AG04450 (cell line): ENCODE results near the gene LIMA1. TPM values are rescaled to one million over a fixed set of nuclear protein-coding genes. Genes with fewer than 3 reads are reported as not detected.
A peak's percentile ranks its signal among the peaks of the same experiment; 100 is the strongest.
"Not testable (repeated sequence)": the region's sequence is repeated elsewhere in the genome, so short reads cannot be mapped to it uniquely, and the experiment has no call there.

ENCODE experiments used
- CTCF ChIA-PET: fragments of 300-600, 350-600 bp; formaldehyde crosslinking; extraction: SDS; loops from one replicate; lab custom pipeline; 2022; ENCODE audit warnings: antibody characterized with exemption, inconsistent platforms; lab: Charles Lee
- POLR2A ChIA-PET: fragments of 350-600 bp; formaldehyde crosslinking; extraction: SDS; loops from one replicate; lab custom pipeline; 2021; ENCODE audit warnings: antibody characterized with exemption, inconsistent platforms; lab: Yijun Ruan, JAX
- DNase-seq: peaks from one replicate; pipeline ENCODE4 v3.0.0-alpha.2; 2011; ENCODE audit warnings: low read depth, low spot score
- H3K27ac ChIP-seq: one replicate; pipeline ENCODE4 v1.5.1; 2012; ENCODE audit warnings: low read depth, low read length, control low read depth
- H3K27me3 ChIP-seq: one replicate; pipeline ENCODE4 v1.6.0; 2012; ENCODE audit warnings: low read length; ENCODE audit not compliant: control insufficient read depth, insufficient read depth
- H3K4me3 ChIP-seq: 2 replicates; pipeline ENCODE4 v1.5.1; 2011; ENCODE audit warnings: mild to moderate bottlenecking, low read depth, low read length, control low read depth
- H3K9me3 ChIP-seq: 2 replicates; pipeline ENCODE4 v1.5.1; 2012; ENCODE audit warnings: low read length; ENCODE audit not compliant: control insufficient read depth, insufficient read depth
- polyA plus RNA-seq: library from polyadenylated mRNA; depleted of rRNA; stranded (reverse); fragments of >200 nt; gene quantifications from 2 replicates; pipeline ENCODE4 v1.2.3, GENCODE V29; 2011
- TF ChIP-seq, protein P1 (sequence below): IDR thresholded peaks from 2 replicates; pipeline ENCODE4 v1.5.1; 2011; ENCODE audit warnings: low read depth, low read length, control low read depth, inconsistent platforms

LIMA1 gene
- polyA plus RNA-seq, 1 experiment = 218 TPM

DNA sequence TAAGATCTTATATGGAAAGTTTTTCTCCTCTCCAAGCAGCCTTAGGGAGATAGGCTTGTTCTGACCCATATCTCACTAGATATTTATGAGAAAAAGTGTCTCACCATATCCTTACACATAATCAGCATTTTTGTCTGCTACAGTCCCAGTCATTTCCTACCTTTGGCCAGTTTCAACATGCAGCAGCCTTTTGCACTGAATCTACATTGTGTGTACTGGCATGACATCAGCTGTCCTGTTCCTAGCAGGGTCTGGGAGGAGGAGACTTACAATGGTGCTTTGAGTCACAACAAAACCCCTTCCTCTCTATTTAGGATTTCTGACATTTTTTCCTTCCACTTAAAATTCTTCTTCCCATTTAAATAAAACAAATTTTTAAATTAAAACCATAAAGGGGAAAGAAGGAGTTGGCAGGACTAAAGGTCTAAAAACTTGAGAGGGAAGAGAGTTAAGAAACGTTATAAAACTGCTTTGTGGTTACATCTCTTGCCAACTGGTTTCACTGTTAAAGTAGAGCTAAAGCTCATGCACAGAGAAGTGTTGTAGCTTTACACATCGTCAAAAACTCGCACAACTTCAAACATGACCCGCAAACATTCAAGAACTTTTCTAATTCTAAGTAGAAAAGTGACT, 62.8 kb downstream of the LIMA1 start:
- POLR2A ChIA-PET = interaction anchor here (0.6 to 3.1 kb wide), 13 partner anchors 8 to 433 kb away, joined by 3 to 48 read pairs (median 6); partner anchors contain the start of genes COX14, LIMA1 and SMARCD1
- no peak for DNase-seq
- TF ChIP-seq, protein P1, sequence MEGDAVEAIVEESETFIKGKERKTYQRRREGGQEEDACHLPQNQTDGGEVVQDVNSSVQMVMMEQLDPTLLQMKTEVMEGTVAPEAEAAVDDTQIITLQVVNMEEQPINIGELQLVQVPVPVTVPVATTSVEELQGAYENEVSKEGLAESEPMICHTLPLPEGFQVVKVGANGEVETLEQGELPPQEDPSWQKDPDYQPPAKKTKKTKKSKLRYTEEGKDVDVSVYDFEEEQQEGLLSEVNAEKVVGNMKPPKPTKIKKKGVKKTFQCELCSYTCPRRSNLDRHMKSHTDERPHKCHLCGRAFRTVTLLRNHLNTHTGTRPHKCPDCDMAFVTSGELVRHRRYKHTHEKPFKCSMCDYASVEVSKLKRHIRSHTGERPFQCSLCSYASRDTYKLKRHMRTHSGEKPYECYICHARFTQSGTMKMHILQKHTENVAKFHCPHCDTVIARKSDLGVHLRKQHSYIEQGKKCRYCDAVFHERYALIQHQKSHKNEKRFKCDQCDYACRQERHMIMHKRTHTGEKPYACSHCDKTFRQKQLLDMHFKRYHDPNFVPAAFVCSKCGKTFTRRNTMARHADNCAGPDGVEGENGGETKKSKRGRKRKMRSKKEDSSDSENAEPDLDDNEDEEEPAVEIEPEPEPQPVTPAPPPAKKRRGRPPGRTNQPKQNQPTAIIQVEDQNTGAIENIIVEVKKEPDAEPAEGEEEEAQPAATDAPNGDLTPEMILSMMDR = no peak

DNA sequence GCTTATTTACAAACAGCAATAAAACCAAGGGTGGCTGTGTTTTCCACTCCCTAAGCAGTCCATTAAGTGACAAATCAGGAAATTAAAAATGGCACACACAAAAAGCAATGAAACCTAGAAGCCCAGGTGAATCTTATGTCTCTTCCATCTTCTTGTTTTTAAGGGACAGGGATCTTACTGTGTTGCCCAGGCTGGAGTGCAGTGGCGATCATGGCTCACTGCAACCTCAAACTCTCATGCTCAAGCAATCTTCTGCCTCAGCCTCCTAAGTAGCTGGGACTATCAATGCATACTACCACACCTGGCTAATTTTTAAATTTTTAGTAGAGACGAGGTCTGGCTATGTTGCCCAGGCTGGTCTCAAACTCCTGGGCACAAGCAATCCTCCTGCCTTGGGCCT, 63.8 kb downstream of the LIMA1 start:
- H3K27ac ChIP-seq = peak overlapping the region; percentile 87
- no peaks in the 10 kb centered on the region for H3K27me3 ChIP-seq
- ChIA-PET CTCF (no interaction called here), POLR2A (no interaction called here)
- peak overlapping the region; percentile 93 for H3K4me3 ChIP-seq
- TF ChIP-seq, protein P1 = no peak
- no peaks in the 10 kb centered on the region for H3K9me3 ChIP-seq
- DNase-seq = no peak

More for the DNA sequence above, 62.8 kb downstream of the LIMA1 start:
- CTCF ChIA-PET = interaction anchor here (0.8 to 2.0 kb wide), 4 partner anchors 45 to 136 kb away, joined by 3 to 12 read pairs (median 6); partner anchors contain the start of genes LIMA1 and SMARCD1
- peak overlapping the region; percentile 87 for H3K27ac ChIP-seq
- H3K9me3 ChIP-seq = no peaks in the 10 kb centered on the region
- H3K27me3 ChIP-seq = no peaks in the 10 kb centered on the region
- H3K4me3 ChIP-seq = peak overlapping the region; percentile 93

DNA sequence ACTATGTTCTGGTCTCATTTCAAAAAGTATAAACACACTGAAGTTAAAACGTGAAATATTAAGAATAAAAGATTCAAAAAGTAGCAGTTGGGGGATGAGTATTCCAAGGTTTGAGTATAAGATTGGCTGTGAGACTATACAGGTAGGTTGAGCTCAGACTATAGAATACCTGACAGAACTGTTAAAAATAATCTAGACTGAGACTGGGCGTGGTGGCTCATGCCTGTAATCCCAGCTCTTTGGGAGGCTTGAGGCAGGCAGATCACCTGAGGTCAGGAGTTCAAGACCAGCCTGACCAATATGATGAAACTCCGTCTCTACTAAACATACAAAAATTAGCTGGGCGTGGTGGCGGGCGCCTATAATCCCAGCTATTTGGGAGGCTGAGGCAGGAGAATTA, 64.3 kb downstream of the LIMA1 start:
- DNase-seq, POLR2A ChIA-PET, H3K27ac ChIP-seq, H3K27me3 ChIP-seq, H3K9me3 ChIP-seq: not testable (repeated sequence)
- CTCF ChIA-PET = interaction anchor here (0.6 kb wide), 1 partner anchor 92 kb away, joined by 4 read pairs; no protein-coding TSS in a partner anchor
- H3K4me3 ChIP-seq = peak overlapping the region; percentile 93

DNA sequence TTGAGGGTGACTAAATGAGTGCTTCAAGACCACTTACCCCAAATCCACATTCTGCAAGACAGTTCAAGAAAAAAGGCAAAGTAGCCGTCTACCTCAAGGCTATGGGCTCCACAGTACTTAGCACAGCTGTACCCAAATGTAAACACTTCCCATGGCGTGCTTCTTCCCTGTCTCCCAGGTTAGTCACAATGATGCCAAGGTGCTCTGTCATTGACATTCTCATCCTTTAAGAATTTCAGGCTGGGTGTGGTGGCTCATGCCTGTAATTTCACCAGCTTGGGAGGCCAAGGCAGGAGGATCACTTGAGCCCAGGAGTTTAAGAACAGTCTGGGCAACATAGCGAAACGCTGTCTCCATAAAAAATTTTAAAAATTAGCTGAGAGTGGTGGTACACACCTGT, 64.9 kb downstream of the LIMA1 start:
- ChIA-PET CTCF (interaction anchor here (0.6 kb wide), 2 partner anchors 32 to 93 kb away, joined by 3 to 4 read pairs; no protein-coding TSS in a partner anchor), POLR2A (interaction anchor here (0.7 kb wide), 1 partner anchor 23 kb away, joined by 6 read pairs; no protein-coding TSS in a partner anchor)
- TF ChIP-seq, protein P1 = no peak
- Histone ChIP-seq H3K4me3 (no peak overlapping the region; the same call in 1 of the 2 replicates), H3K27ac (no peak overlapping the region), H3K9me3 (no peaks in the 10 kb centered on the region), H3K27me3 (no peaks in the 10 kb centered on the region)
- DNase-seq = no peak

GRCh38 chr12:50217202-50217601, 66.1 kb downstream of the LIMA1 start:
- no peaks in the 10 kb centered on the region for H3K27me3 ChIP-seq
- POLR2A ChIA-PET = interaction anchor here (0.6 kb wide), 1 partner anchor 55 kb away, joined by 3 read pairs; no protein-coding TSS in a partner anchor
- H3K9me3 ChIP-seq = no peaks in the 10 kb centered on the region
- no peak overlapping the region for H3K27ac ChIP-seq
- DNase-seq = no peak
- H3K4me3 ChIP-seq = no peak overlapping the region
- TF ChIP-seq, protein P1 = no peak
- CTCF ChIA-PET = interaction anchor here (1.3 kb wide), 1 partner anchor 107 kb away, joined by 3 read pairs; no protein-coding TSS in a partner anchor
